HepG2 (cell line): Measurements from ENCODE around the gene LCK.
"Not testable (repeated sequence)": the region's sequence is repeated elsewhere in the genome, so short reads cannot be mapped to it uniquely, and the experiment has no call there.

Source experiments
- CEBPB ChIP-seq: IDR thresholded peaks from 2 replicates; pipeline ENCODE4 v1.6.1; 2011; ENCODE audit warnings: low read depth, low read length, improper control_type of control experiment, borderline replicate concordance
- ZNF567 ChIP-seq: sonication (generic); formaldehyde crosslinking; IDR thresholded peaks from 2 replicates; pipeline ENCODE4 v1.8.1; 2023; ENCODE audit warnings: mild to moderate bottlenecking, missing genetic modification reagents, borderline replicate concordance
- TF ChIP-seq, protein P1 (sequence below): sonication (generic); formaldehyde crosslinking; conservative IDR thresholded peaks from 2 replicates; pipeline ENCODE4 v1.5.0; 2020; ENCODE audit warnings: missing genetic modification reagents
- TF ChIP-seq, protein P2 (sequence below): sonication (generic); formaldehyde crosslinking; IDR thresholded peaks from 2 replicates; pipeline ENCODE4 v1.5.0; 2020; ENCODE audit warnings: mild to moderate bottlenecking, missing genetic modification reagents, moderate library complexity

DNA sequence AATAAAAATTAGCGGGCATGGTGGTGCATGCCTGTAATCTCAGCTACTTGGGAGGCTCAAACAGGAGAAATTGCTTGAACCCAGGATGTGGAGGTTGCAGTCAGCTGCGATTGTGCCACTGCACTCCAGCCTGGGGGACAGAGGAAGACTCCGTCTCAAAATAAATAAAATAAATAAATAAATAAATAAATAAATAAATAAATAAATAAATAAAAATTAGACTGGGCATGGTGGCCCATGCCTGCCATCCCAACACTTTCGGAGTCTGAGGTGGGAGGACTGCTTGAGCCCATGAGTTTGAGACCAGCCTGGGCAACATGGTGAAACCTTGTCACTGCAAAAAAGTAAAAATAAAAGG, 12.2 kb downstream of the LCK start:
- TF ChIP-seq CEBPB; ZNF567 (CRISPR knock-in tag): not testable (repeated sequence)
- TF ChIP-seq, protein P1, sequence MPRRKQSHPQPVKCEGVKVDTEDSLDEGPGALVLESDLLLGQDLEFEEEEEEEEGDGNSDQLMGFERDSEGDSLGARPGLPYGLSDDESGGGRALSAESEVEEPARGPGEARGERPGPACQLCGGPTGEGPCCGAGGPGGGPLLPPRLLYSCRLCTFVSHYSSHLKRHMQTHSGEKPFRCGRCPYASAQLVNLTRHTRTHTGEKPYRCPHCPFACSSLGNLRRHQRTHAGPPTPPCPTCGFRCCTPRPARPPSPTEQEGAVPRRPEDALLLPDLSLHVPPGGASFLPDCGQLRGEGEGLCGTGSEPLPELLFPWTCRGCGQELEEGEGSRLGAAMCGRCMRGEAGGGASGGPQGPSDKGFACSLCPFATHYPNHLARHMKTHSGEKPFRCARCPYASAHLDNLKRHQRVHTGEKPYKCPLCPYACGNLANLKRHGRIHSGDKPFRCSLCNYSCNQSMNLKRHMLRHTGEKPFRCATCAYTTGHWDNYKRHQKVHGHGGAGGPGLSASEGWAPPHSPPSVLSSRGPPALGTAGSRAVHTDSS (CRISPR knock-in tag), result not testable (repeated sequence)
- TF ChIP-seq, protein P2, sequence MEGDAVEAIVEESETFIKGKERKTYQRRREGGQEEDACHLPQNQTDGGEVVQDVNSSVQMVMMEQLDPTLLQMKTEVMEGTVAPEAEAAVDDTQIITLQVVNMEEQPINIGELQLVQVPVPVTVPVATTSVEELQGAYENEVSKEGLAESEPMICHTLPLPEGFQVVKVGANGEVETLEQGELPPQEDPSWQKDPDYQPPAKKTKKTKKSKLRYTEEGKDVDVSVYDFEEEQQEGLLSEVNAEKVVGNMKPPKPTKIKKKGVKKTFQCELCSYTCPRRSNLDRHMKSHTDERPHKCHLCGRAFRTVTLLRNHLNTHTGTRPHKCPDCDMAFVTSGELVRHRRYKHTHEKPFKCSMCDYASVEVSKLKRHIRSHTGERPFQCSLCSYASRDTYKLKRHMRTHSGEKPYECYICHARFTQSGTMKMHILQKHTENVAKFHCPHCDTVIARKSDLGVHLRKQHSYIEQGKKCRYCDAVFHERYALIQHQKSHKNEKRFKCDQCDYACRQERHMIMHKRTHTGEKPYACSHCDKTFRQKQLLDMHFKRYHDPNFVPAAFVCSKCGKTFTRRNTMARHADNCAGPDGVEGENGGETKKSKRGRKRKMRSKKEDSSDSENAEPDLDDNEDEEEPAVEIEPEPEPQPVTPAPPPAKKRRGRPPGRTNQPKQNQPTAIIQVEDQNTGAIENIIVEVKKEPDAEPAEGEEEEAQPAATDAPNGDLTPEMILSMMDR, result not testable (repeated sequence)
